Colonic mucosa (tissue), 4 donors: Measurements from ENCODE around the gene LAMB4. TPM values are rescaled to one million over a fixed set of nuclear protein-coding genes. Genes with fewer than 3 reads are reported as not detected.

ENCODE experiments used
- DNase-seq: peaks from one replicate; pipeline ENCODE4 v3.0.0-alpha.2; 2020
- H3K27ac ChIP-seq: fragments of 200-600 bp; one replicate; pipeline ENCODE4 v1.8.0; 2021
- H3K27me3 ChIP-seq: fragments of 200-600 bp; one replicate; pipeline ENCODE4 v1.8.0; 2021
- H3K36me3 ChIP-seq: fragments of 200-600 bp; one replicate; pipeline ENCODE4 v1.8.0; 2021
- H3K4me1 ChIP-seq: fragments of 200-600 bp; one replicate; pipeline ENCODE4 v1.8.0; 2021; ENCODE audit warnings: mild to moderate bottlenecking
- H3K4me3 ChIP-seq: fragments of 200-600 bp; one replicate; pipeline ENCODE4 v1.8.0; 2021
- H3K9ac ChIP-seq, 2 donors: one replicate each; pipeline ENCODE4 v1.7.0; 2013; ENCODE audit warnings: control low read depth in 2 of 2, low read depth in 2 of 2, low read length in 2 of 2
- H3K9me3 ChIP-seq: fragments of 200-600 bp; one replicate; pipeline ENCODE4 v1.8.0; 2021
- intact Hi-C: fragments of 100-400 bp; cut with DNase I; formaldehyde crosslinking; loops from one replicate; pipeline ENCODE4 v1.14.1; 2022
- total RNA-seq, 2 donors: library from RNA; stranded (reverse); fragmentation: NEBNext Ultra II Directional in 1 of 2; extraction: Animal tissue kit (Norgen Biotek cat#: 25700) in 1 of 2; gene quantifications; one replicate each; pipeline ENCODE4 v1.2.1, GENCODE V29; 2021
- TF ChIP-seq, protein P1 (sequence below): fragments of 200-600 bp; IDR thresholded peaks from one replicate; pipeline ENCODE4 v1.8.0; 2022; ENCODE audit warnings: antibody characterized with exemption, mild to moderate bottlenecking
- donor health status: healthy.
- donor health status: DM: no; HTN: no; CAD: no.
- donor health status: DM: no; HTN: no; CAD: no.

The LAMB4 gene
- total RNA-seq, 2 donors from 2014 or later = 0.27 TPM; not detected in 1

DNA sequence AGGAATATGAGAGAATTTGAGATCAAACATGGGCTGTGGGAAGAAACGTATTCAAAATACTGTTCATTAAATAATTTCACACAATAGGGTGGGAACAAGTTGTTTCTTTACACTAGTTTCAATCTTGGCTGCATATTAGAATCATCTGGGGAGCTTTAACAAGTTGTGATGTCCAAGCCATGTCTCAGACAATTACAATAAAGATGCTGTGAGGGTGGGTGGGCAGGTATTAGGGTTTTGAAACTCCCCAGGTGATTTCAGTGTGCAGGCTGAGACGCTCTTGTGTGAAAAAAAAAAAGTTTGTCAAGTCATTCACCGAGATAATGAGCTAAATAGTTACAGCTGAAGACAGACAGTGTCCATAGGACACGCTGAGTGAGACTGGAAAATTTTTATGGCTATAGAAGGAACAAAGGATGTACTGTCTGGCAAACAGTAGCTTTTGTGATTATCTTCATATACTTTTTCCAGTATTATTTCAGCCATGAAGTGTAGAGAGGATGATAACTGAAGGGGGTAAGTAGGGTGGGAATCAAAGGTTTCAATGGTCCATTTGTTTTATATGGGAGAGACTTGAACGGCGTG is 12.6 kb upstream of the LAMB4 start:
- H3K4me3 ChIP-seq = no peak overlapping the region
- TF ChIP-seq, protein P1, sequence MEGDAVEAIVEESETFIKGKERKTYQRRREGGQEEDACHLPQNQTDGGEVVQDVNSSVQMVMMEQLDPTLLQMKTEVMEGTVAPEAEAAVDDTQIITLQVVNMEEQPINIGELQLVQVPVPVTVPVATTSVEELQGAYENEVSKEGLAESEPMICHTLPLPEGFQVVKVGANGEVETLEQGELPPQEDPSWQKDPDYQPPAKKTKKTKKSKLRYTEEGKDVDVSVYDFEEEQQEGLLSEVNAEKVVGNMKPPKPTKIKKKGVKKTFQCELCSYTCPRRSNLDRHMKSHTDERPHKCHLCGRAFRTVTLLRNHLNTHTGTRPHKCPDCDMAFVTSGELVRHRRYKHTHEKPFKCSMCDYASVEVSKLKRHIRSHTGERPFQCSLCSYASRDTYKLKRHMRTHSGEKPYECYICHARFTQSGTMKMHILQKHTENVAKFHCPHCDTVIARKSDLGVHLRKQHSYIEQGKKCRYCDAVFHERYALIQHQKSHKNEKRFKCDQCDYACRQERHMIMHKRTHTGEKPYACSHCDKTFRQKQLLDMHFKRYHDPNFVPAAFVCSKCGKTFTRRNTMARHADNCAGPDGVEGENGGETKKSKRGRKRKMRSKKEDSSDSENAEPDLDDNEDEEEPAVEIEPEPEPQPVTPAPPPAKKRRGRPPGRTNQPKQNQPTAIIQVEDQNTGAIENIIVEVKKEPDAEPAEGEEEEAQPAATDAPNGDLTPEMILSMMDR = no peak
- no peaks in the 10 kb centered on the region for H3K9me3 ChIP-seq
- no peaks in the 10 kb centered on the region for H3K4me1 ChIP-seq
- H3K36me3 ChIP-seq = no peaks in the 10 kb centered on the region
- H3K27ac ChIP-seq = no peak overlapping the region
- no peaks in the 10 kb centered on the region for H3K27me3 ChIP-seq
- no peak overlapping the region for H3K9ac ChIP-seq
- intact Hi-C loops = loop anchor here (10.0 kb wide), 1 partner anchor 258 kb away; no protein-coding TSS in a partner anchor
- DNase-seq = no peak

GRCh38 chr7:108142180-108142579 is 12.0 kb upstream of the LAMB4 start:
- no peak overlapping the region for H3K27ac ChIP-seq
- H3K27me3 ChIP-seq = no peaks in the 10 kb centered on the region
- TF ChIP-seq, protein P1 = no peak
- H3K4me1 ChIP-seq = no peaks in the 10 kb centered on the region
- H3K9ac ChIP-seq = no peak overlapping the region
- DNase-seq = no peak
- intact Hi-C loops = loop anchor here (10.0 kb wide), 1 partner anchor 257 kb away; no protein-coding TSS in a partner anchor
- no peaks in the 10 kb centered on the region for H3K9me3 ChIP-seq
- H3K4me3 ChIP-seq = no peak overlapping the region
- H3K36me3 ChIP-seq = no peaks in the 10 kb centered on the region

GRCh38 chr7:108140671-108141070 is 10.5 kb upstream of the LAMB4 start:
- no peak overlapping the region for H3K27ac ChIP-seq
- no peak overlapping the region for H3K4me3 ChIP-seq
- TF ChIP-seq, protein P1 = no peak

DNA sequence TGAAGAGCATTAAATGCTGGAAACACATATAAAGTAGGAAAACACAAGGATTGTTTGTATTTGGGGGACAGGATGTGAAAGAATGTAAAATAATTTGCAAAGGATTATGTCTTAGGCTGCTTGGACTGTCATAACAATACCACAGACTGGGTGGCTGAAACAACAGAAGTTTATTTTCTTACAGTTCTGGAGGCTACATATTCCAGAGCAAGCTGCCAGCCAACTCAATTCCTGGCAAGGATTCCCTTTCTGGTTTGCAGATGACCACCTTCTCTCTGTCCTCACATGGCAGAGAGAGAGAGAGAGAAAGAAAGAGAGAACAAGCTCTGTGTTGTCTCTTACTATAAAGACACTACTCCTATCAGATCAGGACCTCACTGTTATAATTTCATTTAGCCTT is 8.8 kb upstream of the LAMB4 start:
- Histone ChIP-seq H3K4me3 (no peak overlapping the region), H3K9me3 (no peaks in the 10 kb centered on the region), H3K27ac (no peak overlapping the region), H3K9ac (no peak overlapping the region), H3K36me3 (no peaks in the 10 kb centered on the region), H3K27me3 (no peaks in the 10 kb centered on the region), H3K4me1 (no peaks in the 10 kb centered on the region)
- intact Hi-C loops = no loop called here
- TF ChIP-seq, protein P1 = no peak
- no peak for DNase-seq

More at GRCh38 chr7:108140671-108141070, 10.5 kb upstream of the LAMB4 start:
- H3K36me3 ChIP-seq = no peaks in the 10 kb centered on the region
- intact Hi-C loops = loop anchor here (10.0 kb wide), 1 partner anchor 256 kb away; no protein-coding TSS in a partner anchor
- no peaks in the 10 kb centered on the region for H3K4me1 ChIP-seq
- no peak overlapping the region for H3K9ac ChIP-seq
- no peaks in the 10 kb centered on the region for H3K27me3 ChIP-seq
- DNase-seq = no peak
- no peaks in the 10 kb centered on the region for H3K9me3 ChIP-seq

- TF ChIP-seq, protein P1 = no peak
- Histone ChIP-seq H3K27ac (no peak overlapping the region), H3K27me3 (no peaks in the 10 kb centered on the region), H3K9ac (no peak overlapping the region), H3K4me1 (no peaks in the 10 kb centered on the region), H3K4me3 (no peak overlapping the region), H3K36me3 (no peaks in the 10 kb centered on the region), H3K9me3 (no peaks in the 10 kb centered on the region)
- no peak for DNase-seq
- intact Hi-C loops = no loop called here
Observed at GRCh38 chr7:108137993-108138392, 7.8 kb upstream of the LAMB4 start.
